PFSK-1 (cell line): ENCODE data around the gene ARHGEF19.

Source experiments
- FOXP2 ChIP-seq: optimal IDR thresholded peaks from 2 replicates; pipeline ENCODE3; 2011; ENCODE audit warnings: borderline replicate concordance, control low read depth, inconsistent platforms; ENCODE audit not compliant: insufficient read depth; ENCODE audit errors: extremely low read length, extremely low read depth
- POLR2AphosphoS5 ChIP-seq: IDR thresholded peaks from 2 replicates; pipeline ENCODE4 v1.6.1; 2012; ENCODE audit warnings: low read depth, mild to moderate bottlenecking, control low read depth, low read length, moderate library complexity
- REST ChIP-seq, 2 experiments: IDR thresholded peaks; 2 replicates each; pipeline versions ENCODE4 v1.6.1 to v1.8.0; 2011 to 2012; ENCODE audit warnings: low read depth in 2 of 2, low read length in 2 of 2, control low read depth in 1 of 2, inconsistent platforms in 1 of 2, mild to moderate bottlenecking in 1 of 2, moderate library complexity in 1 of 2; ENCODE audit not compliant: insufficient read depth in 1 of 2
- SIN3A ChIP-seq: IDR thresholded peaks from 2 replicates; pipeline ENCODE4 v1.6.1; 2012; ENCODE audit warnings: mild to moderate bottlenecking, low read length, moderate library complexity, borderline replicate concordance; ENCODE audit not compliant: insufficient read depth
- TAF1 ChIP-seq: IDR thresholded peaks from 2 replicates; pipeline ENCODE4 v1.6.1; 2012; ENCODE audit warnings: low read length, control low read depth, borderline replicate concordance; ENCODE audit not compliant: insufficient read depth

GRCh38 chr1:16241221-16241708 is 28.8 kb upstream of the ARHGEF19 start:
- TF ChIP-seq POLR2AphosphoS5 (no peak), FOXP2 (no peak), REST (IDR thresholded peaks at IDR 0.05; ENCODE audit: insufficient read depth in 1 of 2, low read depth in 2 of 2, low read length in 2 of 2) (no peak), SIN3A (no peak), TAF1 (no peak)
